HG03039 (cell line): ENCODE data around the gene RNF157.
"Not testable (repeated sequence)": the region's sequence is repeated elsewhere in the genome, so short reads cannot be mapped to it uniquely, and the experiment has no call there.

Experiments used
- ATAC-seq: cut with Tn5 transposase; IDR thresholded peaks from one replicate; pipeline ENCODE4 v1.9.1; 2021; ENCODE audit warnings: mild to moderate bottlenecking, moderate library complexity; ENCODE audit not compliant: unreplicated experiment

Gene RNF157

GRCh38 chr17:76236603-76237002, 3.7 kb downstream of the RNF157 start:
- no peak for ATAC-seq

GRCh38 chr17:76235883-76236282, 4.4 kb downstream of the RNF157 start:
- ATAC-seq, result no peak

GRCh38 chr17:76234354-76234679, 6.0 kb downstream of the RNF157 start:
- no peak for ATAC-seq

- no peak for ATAC-seq
These were observed 6.5 kb downstream of the RNF157 start for GRCh38 chr17:76233588-76234353.

GRCh38 chr17:76232342-76232741, 8.0 kb downstream of the RNF157 start:
- ATAC-seq, result no peak

- ATAC-seq, result not testable (repeated sequence)
These were observed 13.5 kb downstream of the RNF157 start for GRCh38 chr17:76226749-76227148.

GRCh38 chr17:76225373-76226086, 14.8 kb downstream of the RNF157 start:
- ATAC-seq, result not testable (repeated sequence)

GRCh38 chr17:76223802-76224201, 16.5 kb downstream of the RNF157 start:
- no peak for ATAC-seq

- ATAC-seq, result no peak
These were observed 20.5 kb downstream of the RNF157 start for GRCh38 chr17:76219670-76220383.

GRCh38 chr17:76217081-76217480, 23.2 kb downstream of the RNF157 start:
- no peak for ATAC-seq

- ATAC-seq, result no peak
These were observed 26.8 kb downstream of the RNF157 start for GRCh38 chr17:76213491-76213890.

- no peak for ATAC-seq
These were observed 32.2 kb downstream of the RNF157 start for GRCh38 chr17:76208120-76208519.

- no peak for ATAC-seq
These were observed 32.8 kb downstream of the RNF157 start for GRCh38 chr17:76207275-76208059.

GRCh38 chr17:76205542-76206144, 34.6 kb downstream of the RNF157 start:
- not testable (repeated sequence) for ATAC-seq

GRCh38 chr17:76204277-76204676, 36.0 kb downstream of the RNF157 start:
- ATAC-seq, result no peak

- ATAC-seq, result no peak
These were observed 39.9 kb downstream of the RNF157 start for GRCh38 chr17:76200354-76200753.

GRCh38 chr17:76199469-76199868, 40.8 kb downstream of the RNF157 start:
- no peak for ATAC-seq

GRCh38 chr17:76198702-76199101, 41.6 kb downstream of the RNF157 start:
- no peak for ATAC-seq

GRCh38 chr17:76197911-76198310, 42.4 kb downstream of the RNF157 start:
- ATAC-seq, result no peak

- ATAC-seq, result no peak
These were observed 43.6 kb downstream of the RNF157 start for GRCh38 chr17:76196675-76197074.
